H1 (cell line): ENCODE data around the gene FAAH2.

Source experiments
- CTCF ChIP-seq, 3 experiments: IDR thresholded peaks; 1 replicate in 2 of 3; 2 replicates in 1 of 3; pipeline versions ENCODE4 v1.5.1 to v1.6.1; 2011; ENCODE audit warnings: low read length in 3 of 3, mild to moderate bottlenecking in 3 of 3, inconsistent platforms in 2 of 3, low read depth in 1 of 3, moderate library complexity in 1 of 3; ENCODE audit not compliant: insufficient read depth in 1 of 3; ENCODE audit errors: control extremely low read depth in 1 of 3
- GABPA ChIP-seq: IDR thresholded peaks from 2 replicates; pipeline ENCODE4 v1.6.1; 2011; ENCODE audit warnings: mild to moderate bottlenecking, low read length, moderate library complexity, borderline replicate concordance; ENCODE audit not compliant: insufficient read depth
- TF ChIP-seq, protein P1 (sequence below): IDR thresholded peaks from 2 replicates; pipeline ENCODE4 v1.6.1; 2012; ENCODE audit warnings: inconsistent platforms

GRCh38 chrX:57445832-57446231 lies 159.3 kb downstream of the FAAH2 start:
- TF ChIP-seq CTCF (IDR thresholded peaks at IDR 0.05; ENCODE audit: control extremely low read depth in 1 of 3, insufficient read depth in 1 of 3, low read depth in 1 of 3, low read length in 3 of 3) (no peak), GABPA (no peak)
- TF ChIP-seq, protein P1, sequence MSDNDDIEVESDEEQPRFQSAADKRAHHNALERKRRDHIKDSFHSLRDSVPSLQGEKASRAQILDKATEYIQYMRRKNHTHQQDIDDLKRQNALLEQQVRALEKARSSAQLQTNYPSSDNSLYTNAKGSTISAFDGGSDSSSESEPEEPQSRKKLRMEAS, result no peak
